HepG2 (cell line): ENCODE measurements around the gene EMILIN1. TPM values are rescaled to one million over a fixed set of nuclear protein-coding genes. Genes with fewer than 3 reads are reported as not detected.
A peak's percentile ranks its signal among the peaks of the same experiment; 100 is the strongest.

Experiments used
- ATF7 ChIP-seq, 2 experiments: fragments of 450-650 bp in 1 of 2; sonication (generic) in 1 of 2; formaldehyde crosslinking in 1 of 2; IDR thresholded peaks; 2 replicates each; pipeline versions ENCODE4 v1.4.0 to v1.6.1; 2016 to 2020; ENCODE audit warnings: antibody characterized with exemption in 1 of 2, mild to moderate bottlenecking in 1 of 2, missing genetic modification reagents in 1 of 2
- CERS6 ChIP-seq: sonication (generic); formaldehyde crosslinking; IDR thresholded peaks from 2 replicates; pipeline ENCODE4 v1.5.0; 2020; ENCODE audit warnings: missing genetic modification reagents
- E2F2 ChIP-seq: sonication (generic); formaldehyde crosslinking; IDR thresholded peaks from 2 replicates; pipeline ENCODE4 v1.4.0; 2020; ENCODE audit warnings: missing genetic modification reagents, borderline replicate concordance
- ELF1 ChIP-seq: sonication (generic); formaldehyde crosslinking; IDR thresholded peaks from 2 replicates; pipeline ENCODE4 v1.4.0; 2020; ENCODE audit warnings: missing genetic modification reagents
- FOSL1 ChIP-seq: sonication (generic); formaldehyde crosslinking; IDR thresholded peaks from 2 replicates; pipeline ENCODE4 v1.9.0; 2021; ENCODE audit warnings: missing genetic modification reagents, borderline replicate concordance
- HCFC1 ChIP-seq: fragments of 150-350 bp; IDR thresholded peaks from 2 replicates; pipeline ENCODE4 v1.6.1; 2014; ENCODE audit warnings: low read depth, low read length
- HHEX ChIP-seq: IDR thresholded peaks from 2 replicates; pipeline ENCODE4 v1.6.1; 2016; ENCODE audit warnings: control low read depth
- JUND ChIP-seq: sonication (generic); formaldehyde crosslinking; IDR thresholded peaks from 2 replicates; pipeline ENCODE4 v1.8.0; 2022; ENCODE audit warnings: mild to moderate bottlenecking, missing genetic modification reagents
- KLF12 ChIP-seq: sonication (generic); formaldehyde crosslinking; IDR thresholded peaks from 2 replicates; pipeline ENCODE4 v1.4.0; 2020; ENCODE audit warnings: missing genetic modification reagents, borderline replicate concordance
- NR2F2 ChIP-seq: IDR thresholded peaks from 2 replicates; pipeline ENCODE4 v1.6.1; 2012; ENCODE audit warnings: low read depth, inconsistent platforms, borderline replicate concordance
- PHF20 ChIP-seq: sonication (generic); formaldehyde crosslinking; IDR thresholded peaks from 2 replicates; pipeline ENCODE4 v1.5.0; 2020; ENCODE audit warnings: mild to moderate bottlenecking, missing genetic modification reagents
- POLR2G ChIP-seq: fragments of 200-400 bp; formaldehyde crosslinking; IDR thresholded peaks from 2 replicates; pipeline ENCODE4 v1.6.1; 2018; ENCODE audit warnings: mild to moderate bottlenecking, low read depth, low read length, moderate library complexity
- RBAK ChIP-seq: sonication (generic); formaldehyde crosslinking; IDR thresholded peaks from 2 replicates; pipeline ENCODE4 v1.5.1; 2020; ENCODE audit warnings: mild to moderate bottlenecking, missing genetic modification reagents
- RFX3 ChIP-seq: IDR thresholded peaks from 2 replicates; pipeline ENCODE4 v1.6.1; 2016; ENCODE audit warnings: missing biosample characterization, missing genetic modification reagents
- SRSF9 ChIP-seq: fragments of 200-400 bp; formaldehyde crosslinking; IDR thresholded peaks from 2 replicates; pipeline ENCODE4 v1.6.1; 2018; ENCODE audit warnings: borderline replicate concordance, mild to moderate bottlenecking, low read depth, low read length; ENCODE audit not compliant: insufficient read depth, poor library complexity, severe bottlenecking
- TEF ChIP-seq: sonication (generic); formaldehyde crosslinking; IDR thresholded peaks from 2 replicates; pipeline ENCODE4 v1.5.0; 2020; ENCODE audit warnings: missing genetic modification reagents
- ZEB1 ChIP-seq: IDR thresholded peaks from 2 replicates; pipeline ENCODE4 v1.6.1; 2012; ENCODE audit warnings: mild to moderate bottlenecking, low read depth, inconsistent platforms; ENCODE audit not compliant: insufficient replicate concordance
- ZMYM3 ChIP-seq: sonication (generic); formaldehyde crosslinking; IDR thresholded peaks from 2 replicates; pipeline ENCODE4 v1.5.1; 2020; ENCODE audit warnings: mild to moderate bottlenecking, missing genetic modification reagents
- ZNF232 ChIP-seq: sonication (generic); formaldehyde crosslinking; IDR thresholded peaks from 2 replicates; pipeline ENCODE4 v1.4.0; 2020; ENCODE audit warnings: missing genetic modification reagents, borderline replicate concordance
- ZNF430 ChIP-seq: sonication (generic); formaldehyde crosslinking; IDR thresholded peaks from 2 replicates; pipeline ENCODE4 v1.9.0; 2021; ENCODE audit warnings: mild to moderate bottlenecking, missing genetic modification reagents
- ZNF556 ChIP-seq: sonication (generic); formaldehyde crosslinking; IDR thresholded peaks from 2 replicates; pipeline ENCODE4 v1.4.0; 2020; ENCODE audit warnings: mild to moderate bottlenecking, missing genetic modification reagents, borderline replicate concordance
- ZNF770 ChIP-seq: sonication (generic); formaldehyde crosslinking; IDR thresholded peaks from 2 replicates; pipeline ENCODE4 v1.5.0; 2020; ENCODE audit warnings: mild to moderate bottlenecking, missing genetic modification reagents
- ZNF773 ChIP-seq: sonication (generic); formaldehyde crosslinking; IDR thresholded peaks from 2 replicates; pipeline ENCODE4 v1.4.0; 2020; ENCODE audit warnings: missing genetic modification reagents, borderline replicate concordance
- ZNF839 ChIP-seq: sonication (generic); formaldehyde crosslinking; IDR thresholded peaks from 2 replicates; pipeline ENCODE4 v1.4.0; 2020; ENCODE audit warnings: missing genetic modification reagents, mild to moderate bottlenecking, borderline replicate concordance
- polyA plus RNA-seq, 8 experiments: library from polyadenylated mRNA; depleted of rRNA in 3 of 8; stranded (reverse) in 7 of 8; unstranded in 1 of 8; fragments of >200 nt; fragmentation: Illumina TruSeq in 4 of 8; extraction: Trizol in 4 of 8; gene quantifications; 2 replicates each; pipeline versions ENCODE4 v1.2.1 to v1.2.3, GENCODE V29; 2011 to 2016; ENCODE audit warnings: low read depth in 4 of 8, missing spikeins in 1 of 8, mixed read lengths in 1 of 8; ENCODE audit not compliant: insufficient read depth in 1 of 8
- total RNA-seq, 5 experiments: library from RNA; depleted of rRNA; stranded (reverse); fragments of >200 nt; fragmentation: Illumina TruSeq; extraction: Trizol; gene quantifications; 2 replicates each; pipeline ENCODE4 v1.2.3, GENCODE V29; 2016; ENCODE audit warnings: low read depth in 1 of 5

Gene EMILIN1
- total and polyA plus RNA-seq, 2 of the 13 experiments (the other 11 are each of a cell fraction or from before 2014, with no cell fraction given): 8.1 to 9.7 TPM

DNA sequence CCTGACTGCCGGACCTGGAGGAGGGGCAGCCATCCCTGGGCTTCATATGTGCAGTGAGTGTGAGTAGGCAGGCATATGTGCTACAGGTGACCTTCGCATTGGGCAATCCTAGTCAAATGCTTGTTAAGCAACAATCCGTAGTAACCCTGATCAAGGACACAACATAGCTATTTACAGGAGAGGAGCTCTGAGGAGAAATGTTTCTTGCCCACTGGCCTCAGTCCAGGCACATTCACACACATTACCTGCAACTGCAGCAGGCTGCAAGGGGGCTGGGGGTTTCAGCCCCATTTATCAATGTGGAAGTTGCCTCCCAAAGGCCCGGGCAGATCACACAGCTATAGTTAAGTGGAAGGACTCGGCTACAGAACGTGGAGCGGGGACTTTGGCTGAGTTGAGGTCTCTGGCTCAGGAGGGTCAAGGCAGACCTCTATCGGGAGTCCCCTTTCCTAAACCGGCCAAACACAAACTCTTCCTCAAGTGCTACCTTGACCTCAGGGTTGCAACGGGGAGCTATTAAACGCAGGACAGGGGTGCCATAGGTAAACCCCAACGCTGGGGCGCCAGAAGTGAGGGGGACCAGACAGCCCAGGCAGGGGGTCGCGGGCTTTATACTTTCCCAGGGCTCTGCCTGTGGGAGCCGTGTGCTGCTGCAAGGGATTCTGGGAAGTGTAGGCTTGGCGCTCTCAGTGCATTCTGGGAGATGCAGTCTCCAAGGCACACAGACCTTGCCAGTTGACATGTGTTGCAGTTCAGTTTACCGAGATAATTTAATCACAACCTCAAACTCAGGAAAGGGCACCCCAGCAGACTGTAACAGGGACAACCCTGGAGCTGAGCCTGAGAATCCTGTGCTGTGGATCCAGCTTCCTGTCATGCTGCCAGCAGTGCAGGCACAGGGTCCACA is 17.6 kb downstream of the EMILIN1 start (continued):
- TF ChIP-seq SRSF9 (no peak), ATF7 (IDR thresholded peaks at IDR 0.05) (0 out of 2 replicates have a peak, but pooled peaks have one; percentile 8), ATF7 (CRISPR knock-in tag; IDR thresholded peaks at IDR 0.05) (peak; percentile 17; the same call in 1 of the 2 replicates), CERS6 (CRISPR knock-in tag) (no peak), KLF12 (CRISPR knock-in tag) (no peak), HCFC1 (peak; percentile 84), ZEB1 (peak; percentile 88), RFX3 (CRISPR knock-in tag) (peak; percentile 51; the same call in 1 of the 2 replicates), RBAK (no peak), ZNF839 (peak; percentile 23; the same call in 1 of the 2 replicates), HHEX (peak; percentile 49; the same call in 1 of the 2 replicates), ZNF770 (CRISPR knock-in tag) (peak; percentile 70), ZNF232 (CRISPR knock-in tag) (peak; percentile 89; the same call in 1 of the 2 replicates), ELF1 (CRISPR knock-in tag) (peak; percentile 32; the same call in 1 of the 2 replicates), ZMYM3 (CRISPR knock-in tag) (peak; percentile 87; the same call in 1 of the 2 replicates), JUND (no peak), POLR2G (peak; percentile 68; the same call in 1 of the 2 replicates), ZNF773 (no peak), FOSL1 (CRISPR knock-in tag) (peak; percentile 46; the same call in 1 of the 2 replicates), ZNF430 (CRISPR knock-in tag) (peak; percentile 96), NR2F2 (0 out of 2 replicates have a peak, but pooled peaks have one; percentile 35), E2F2 (CRISPR knock-in tag) (peak; percentile 56; the same call in 1 of the 2 replicates), PHF20 (CRISPR knock-in tag) (peak; percentile 64; the same call in 1 of the 2 replicates), TEF (CRISPR knock-in tag) (peak; percentile 84), ZNF556 (CRISPR knock-in tag) (peak; percentile 43; the same call in 1 of the 2 replicates)
